Caco-2 (cell line): Measurements from ENCODE around the gene VAPA. TPM values are rescaled to one million over a fixed set of nuclear protein-coding genes. Genes with fewer than 3 reads are reported as not detected.

Source experiments
- BruUV-seq: library from RNA; stranded (reverse); fragments of 400-500 nt; replicated peaks from 2 replicates; lab custom pipeline; 2021; lab: Mats Ljungman, UMichigan
- CTCF ChIA-PET: fragments of 300-600 bp; sonication (Branson Sonifier 250); formaldehyde crosslinking; loops from one replicate; lab custom pipeline; 2022; ENCODE audit warnings: antibody characterized with exemption; lab: Charles Lee
- POLR2A ChIA-PET: fragments of 300-600 bp; sonication (Branson Sonifier 250); formaldehyde crosslinking; loops from one replicate; lab custom pipeline; 2022; ENCODE audit warnings: antibody characterized with exemption; lab: Charles Lee
- DNase-seq, 2 experiments: peaks; one replicate each; pipeline versions ENCODE4 v3.0.0 to v3.0.0-alpha.2; 2020 to 2022
- H3K27me3 ChIP-seq: replicated peaks from 2 replicates; pipeline ENCODE4 v1.6.0; 2011; ENCODE audit warnings: low read length; ENCODE audit not compliant: control insufficient read depth, insufficient read depth
- H3K36me3 ChIP-seq: 2 replicates; pipeline ENCODE4 v1.5.1; 2011; ENCODE audit warnings: low read length; ENCODE audit not compliant: control insufficient read depth, insufficient read depth
- H3K4me1 ChIP-seq: fragments of 250-450 bp; sonication (Bioruptor Pico); 2 replicates; pipeline ENCODE4 v1.5.1; 2020; ENCODE audit warnings: mild to moderate bottlenecking
- H3K4me3 ChIP-seq: 2 replicates; pipeline ENCODE4 v1.5.1; 2011; ENCODE audit warnings: low read depth, mild to moderate bottlenecking, control low read depth, low read length
- H3K9me3 ChIP-seq: fragments of 250-450 bp; sonication (Bioruptor Pico); 2 replicates; pipeline ENCODE4 v1.5.1; 2020; ENCODE audit warnings: mild to moderate bottlenecking, moderate library complexity
- H3K27ac Mint-ChIP-seq: one replicate; pipeline ENCODE4 v1.8.0; 2022; ENCODE audit warnings: mixed read lengths; ENCODE audit not compliant: unreplicated experiment
- H3K27me3 Mint-ChIP-seq: one replicate; pipeline ENCODE4 v1.8.0; 2022; ENCODE audit warnings: mixed read lengths; ENCODE audit not compliant: insufficient read depth, unreplicated experiment
- H3K36me3 Mint-ChIP-seq: one replicate; pipeline ENCODE4 v1.8.0; 2022; ENCODE audit warnings: mild to moderate bottlenecking, mixed read lengths; ENCODE audit not compliant: insufficient read depth, unreplicated experiment
- H3K4me1 Mint-ChIP-seq: one replicate; pipeline ENCODE4 v1.8.0; 2022; ENCODE audit warnings: low read depth, mixed read lengths; ENCODE audit not compliant: unreplicated experiment
- H3K4me3 Mint-ChIP-seq: one replicate; pipeline ENCODE4 v1.8.0; 2022; ENCODE audit warnings: mild to moderate bottlenecking, moderate library complexity, mixed read lengths; ENCODE audit not compliant: unreplicated experiment
- H3K9me3 Mint-ChIP-seq: one replicate; pipeline ENCODE4 v1.8.0; 2022; ENCODE audit warnings: mixed read lengths; ENCODE audit not compliant: unreplicated experiment
- intact Hi-C: fragments of 100-400 bp; cut with micrococcal nuclease; formaldehyde crosslinking; loops from one replicate; pipeline ENCODE4 v1.10.0; 2022; ENCODE audit not compliant: unreplicated experiment
- total RNA-seq: library from RNA; stranded (reverse); gene quantifications from 2 replicates; pipeline ENCODE4 v1.2.3, GENCODE V29; 2022
- TF ChIP-seq, protein P1 (sequence below), 2 experiments: fragments of 200-600 bp in 1 of 2; IDR thresholded peaks; 1 replicate in 1 of 2; 2 replicates in 1 of 2; pipeline versions ENCODE4 v1.5.1 to v1.8.0; 2011 to 2022; ENCODE audit warnings: antibody characterized with exemption in 1 of 2, control low read depth in 1 of 2, inconsistent platforms in 1 of 2, low read depth in 1 of 2, low read length in 1 of 2, mild to moderate bottlenecking in 1 of 2, moderate library complexity in 1 of 2; ENCODE audit not compliant: insufficient read depth in 1 of 2, severe bottlenecking in 1 of 2, unreplicated experiment in 1 of 2

Gene VAPA
- total RNA-seq, 1 experiment from 2014 or later = 222 TPM

DNA sequence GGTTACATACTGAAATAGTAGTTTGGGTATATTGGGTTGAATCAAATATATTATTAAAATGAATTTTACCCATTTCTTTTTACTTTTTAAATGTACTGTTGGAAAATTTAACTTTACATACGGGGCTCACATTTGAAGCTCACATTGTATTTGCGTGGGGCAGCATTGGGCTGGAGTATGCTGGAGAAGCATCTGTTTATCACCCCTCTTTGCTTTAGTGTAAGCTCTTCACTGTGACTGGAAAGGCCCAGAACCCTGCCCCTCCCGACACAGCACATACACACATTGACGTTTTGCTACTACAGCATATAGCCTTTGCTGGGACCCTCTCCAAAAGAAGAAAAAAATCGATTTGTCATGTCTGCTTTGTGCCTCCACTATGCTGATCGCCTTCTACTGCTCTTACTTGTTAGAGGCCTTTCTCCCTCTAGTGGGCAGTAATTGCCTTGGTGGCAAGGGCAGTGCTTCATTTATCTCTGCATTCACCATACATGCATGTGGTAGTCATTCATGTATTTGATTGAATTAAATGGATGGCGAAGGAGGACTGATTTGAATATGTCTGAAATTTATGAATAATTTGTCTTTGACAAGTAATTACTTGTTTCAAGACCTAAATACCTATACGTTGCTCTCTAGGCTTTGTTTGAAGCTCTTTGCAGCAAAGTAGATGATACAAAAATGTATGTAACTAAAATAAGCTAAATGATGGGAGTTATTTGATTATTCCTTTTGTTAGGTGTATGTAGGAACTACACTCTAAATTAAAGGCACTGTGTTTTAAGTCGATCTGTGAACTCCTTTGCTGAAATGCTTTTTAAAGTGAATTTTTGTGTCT is 37.4 kb downstream of the VAPA start:
- POLR2A ChIA-PET = interaction anchor here (0.8 kb wide), 1 partner anchor 575 kb away, joined by 3 read pairs; the partner anchor contains the start of gene NAPG

DNA sequence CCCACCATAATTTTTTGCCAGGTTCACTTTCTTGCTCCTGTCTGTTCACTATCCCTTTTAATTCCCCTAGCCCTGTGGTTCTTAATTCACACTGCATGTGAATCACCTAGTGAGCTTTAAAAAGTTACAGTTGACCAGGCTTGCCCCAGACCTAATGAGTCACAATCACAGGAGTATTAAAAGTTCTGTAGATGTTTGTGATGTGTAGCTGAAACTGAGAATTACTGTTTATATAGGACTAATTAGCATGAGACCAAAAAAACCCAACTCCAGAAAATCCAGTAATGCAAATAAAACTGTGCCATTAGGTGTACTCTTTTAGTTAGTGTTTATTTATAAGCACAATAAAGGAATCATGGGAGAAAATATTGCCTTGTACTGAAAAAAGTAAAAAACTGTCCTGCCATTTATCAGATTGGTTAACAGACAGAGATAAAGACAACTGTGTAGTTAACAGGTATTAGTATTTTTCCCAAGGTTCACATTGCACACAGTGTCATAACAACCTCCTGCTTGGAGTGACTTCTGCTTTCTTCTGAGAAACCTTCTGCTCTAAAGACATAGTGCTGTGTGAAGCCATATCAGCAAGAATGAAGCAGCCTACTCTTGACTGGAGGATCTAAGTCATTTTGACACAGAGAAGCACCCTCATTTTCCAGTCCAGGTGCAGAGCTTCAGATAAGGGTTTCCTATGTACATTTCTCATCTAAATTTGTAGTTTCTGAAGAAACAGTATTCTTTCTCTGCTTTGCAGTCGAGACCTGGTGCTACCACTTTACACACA is 39.0 kb downstream of the VAPA start:
- Histone ChIP-seq H3K36me3 (peaks cover 3% of the 10 kb centered on the region; the same call in 1 of the 2 replicates), H3K9me3 (no peaks in the 10 kb centered on the region), H3K27me3 (no peaks in the 10 kb centered on the region), H3K4me3 (no peak overlapping the region), H3K4me1 (no peaks in the 10 kb centered on the region)
- BruUV-seq = no TSS peak
- Mint-ChIP-seq H3K4me3 (no peak overlapping the region), H3K27ac (no peak overlapping the region), H3K9me3 (no peaks in the 10 kb centered on the region), H3K36me3 (peaks cover 65% of the 10 kb centered on the region), H3K27me3 (no peaks in the 10 kb centered on the region), H3K4me1 (no peaks in the 10 kb centered on the region)
- CTCF ChIA-PET = no interaction called here
- intact Hi-C loops = loop anchor here (5.0 to 10.0 kb wide), 3 partner anchors 141 to 378 kb away; no protein-coding TSS in a partner anchor
- TF ChIP-seq, protein P1, sequence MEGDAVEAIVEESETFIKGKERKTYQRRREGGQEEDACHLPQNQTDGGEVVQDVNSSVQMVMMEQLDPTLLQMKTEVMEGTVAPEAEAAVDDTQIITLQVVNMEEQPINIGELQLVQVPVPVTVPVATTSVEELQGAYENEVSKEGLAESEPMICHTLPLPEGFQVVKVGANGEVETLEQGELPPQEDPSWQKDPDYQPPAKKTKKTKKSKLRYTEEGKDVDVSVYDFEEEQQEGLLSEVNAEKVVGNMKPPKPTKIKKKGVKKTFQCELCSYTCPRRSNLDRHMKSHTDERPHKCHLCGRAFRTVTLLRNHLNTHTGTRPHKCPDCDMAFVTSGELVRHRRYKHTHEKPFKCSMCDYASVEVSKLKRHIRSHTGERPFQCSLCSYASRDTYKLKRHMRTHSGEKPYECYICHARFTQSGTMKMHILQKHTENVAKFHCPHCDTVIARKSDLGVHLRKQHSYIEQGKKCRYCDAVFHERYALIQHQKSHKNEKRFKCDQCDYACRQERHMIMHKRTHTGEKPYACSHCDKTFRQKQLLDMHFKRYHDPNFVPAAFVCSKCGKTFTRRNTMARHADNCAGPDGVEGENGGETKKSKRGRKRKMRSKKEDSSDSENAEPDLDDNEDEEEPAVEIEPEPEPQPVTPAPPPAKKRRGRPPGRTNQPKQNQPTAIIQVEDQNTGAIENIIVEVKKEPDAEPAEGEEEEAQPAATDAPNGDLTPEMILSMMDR (IDR thresholded peaks at IDR 0.05; ENCODE audit: insufficient read depth in 1 of 2, low read depth in 1 of 2, low read length in 1 of 2, severe bottlenecking in 1 of 2, unreplicated experiment in 1 of 2) = no peak
- POLR2A ChIA-PET = no interaction called here
- DNase-seq = no peak

More for the DNA sequence above, 37.4 kb downstream of the VAPA start:
- TF ChIP-seq, protein P1 (IDR thresholded peaks at IDR 0.05; ENCODE audit: insufficient read depth in 1 of 2, low read depth in 1 of 2, low read length in 1 of 2, severe bottlenecking in 1 of 2, unreplicated experiment in 1 of 2) = peak; percentile 68 to 71
- Histone ChIP-seq H3K4me3 (no peak overlapping the region), H3K9me3 (no peaks in the 10 kb centered on the region), H3K4me1 (no peaks in the 10 kb centered on the region), H3K36me3 (peaks cover 5% of the 10 kb centered on the region), H3K27me3 (no peaks in the 10 kb centered on the region)
- peak; percentile 54 to 58 for DNase-seq
- Mint-ChIP-seq H3K9me3 (no peaks in the 10 kb centered on the region), H3K4me3 (no peak overlapping the region), H3K27me3 (no peaks in the 10 kb centered on the region), H3K4me1 (no peaks in the 10 kb centered on the region), H3K27ac (no peak overlapping the region), H3K36me3 (peaks cover 79% of the 10 kb centered on the region)
- BruUV-seq = no TSS peak
- intact Hi-C loops = loop anchor here (5.0 to 10.0 kb wide), 3 partner anchors 139 to 376 kb away; no protein-coding TSS in a partner anchor
- CTCF ChIA-PET = interaction anchor here (0.6 kb wide), 1 partner anchor 332 kb away, joined by 3 read pairs; no protein-coding TSS in a partner anchor

DNA sequence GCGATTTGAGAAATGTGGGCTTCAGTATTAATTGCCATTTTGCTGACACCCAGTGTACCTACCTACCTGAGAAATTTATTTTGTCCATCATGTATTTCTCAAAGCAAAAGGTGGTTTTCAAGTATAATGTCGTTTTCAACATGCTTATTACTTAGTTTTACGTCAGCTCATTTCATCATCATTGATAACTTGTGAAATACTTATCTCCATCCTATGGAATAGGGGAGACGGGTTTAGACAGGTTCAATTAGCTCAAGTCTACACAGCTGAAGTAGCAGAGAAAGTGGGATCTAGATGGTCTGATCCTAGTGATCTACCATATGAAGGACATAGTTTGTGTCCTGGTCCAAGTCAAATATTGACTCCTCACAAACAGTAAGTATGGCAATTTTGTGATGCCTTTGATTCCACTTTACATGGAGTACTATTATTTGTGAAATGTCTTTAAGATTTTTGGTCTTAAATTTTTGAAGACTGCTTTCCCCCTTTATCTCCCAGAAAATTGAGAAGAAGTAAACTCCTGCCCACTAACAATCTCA is 45.1 kb downstream of the VAPA start:
- no peak for DNase-seq
- ChIA-PET CTCF (no interaction called here), POLR2A (no interaction called here)
- no peak overlapping the region for H3K27ac Mint-ChIP-seq
- H3K4me1 Mint-ChIP-seq = no peaks in the 10 kb centered on the region
- TF ChIP-seq, protein P1 (IDR thresholded peaks at IDR 0.05; ENCODE audit: insufficient read depth in 1 of 2, low read depth in 1 of 2, low read length in 1 of 2, severe bottlenecking in 1 of 2, unreplicated experiment in 1 of 2) = no peak
- no peak overlapping the region for H3K4me3 Mint-ChIP-seq
- intact Hi-C loops = loop anchor here (10.0 kb wide), 1 partner anchor 384 kb away; no protein-coding TSS in a partner anchor
- Histone ChIP-seq H3K9me3 (no peaks in the 10 kb centered on the region), H3K4me1 (no peaks in the 10 kb centered on the region), H3K27me3 (no peaks in the 10 kb centered on the region), H3K36me3 (no peaks in the 10 kb centered on the region), H3K4me3 (no peak overlapping the region)
- H3K36me3 Mint-ChIP-seq = peaks cover 25% of the 10 kb centered on the region
- no TSS peak for BruUV-seq
- no peaks in the 10 kb centered on the region for H3K9me3 Mint-ChIP-seq
- no peaks in the 10 kb centered on the region for H3K27me3 Mint-ChIP-seq
